Astrocyte of the spinal cord (primary cell): ENCODE data around the gene LDLRAD3.

ENCODE experiments used
- DNase-seq: peaks from one replicate; pipeline ENCODE4 v3.0.0; 2011; ENCODE audit warnings: low read depth, low spot score
- H3K4me3 ChIP-seq: 2 replicates; pipeline ENCODE4 v1.5.1; 2011; ENCODE audit warnings: low read depth, mild to moderate bottlenecking, low read length, moderate library complexity
- in situ Hi-C: cut with HindIII; loops from 2 replicates; pipeline ENCODE4 v1.10.0; 2017; ENCODE audit warnings: low sequenced_read_pairs
- TF ChIP-seq, protein P1 (sequence below): IDR thresholded peaks from 2 replicates; pipeline ENCODE4 v1.5.1; 2012; ENCODE audit warnings: low read depth, mild to moderate bottlenecking, low read length, inconsistent platforms

LDLRAD3 gene

DNA sequence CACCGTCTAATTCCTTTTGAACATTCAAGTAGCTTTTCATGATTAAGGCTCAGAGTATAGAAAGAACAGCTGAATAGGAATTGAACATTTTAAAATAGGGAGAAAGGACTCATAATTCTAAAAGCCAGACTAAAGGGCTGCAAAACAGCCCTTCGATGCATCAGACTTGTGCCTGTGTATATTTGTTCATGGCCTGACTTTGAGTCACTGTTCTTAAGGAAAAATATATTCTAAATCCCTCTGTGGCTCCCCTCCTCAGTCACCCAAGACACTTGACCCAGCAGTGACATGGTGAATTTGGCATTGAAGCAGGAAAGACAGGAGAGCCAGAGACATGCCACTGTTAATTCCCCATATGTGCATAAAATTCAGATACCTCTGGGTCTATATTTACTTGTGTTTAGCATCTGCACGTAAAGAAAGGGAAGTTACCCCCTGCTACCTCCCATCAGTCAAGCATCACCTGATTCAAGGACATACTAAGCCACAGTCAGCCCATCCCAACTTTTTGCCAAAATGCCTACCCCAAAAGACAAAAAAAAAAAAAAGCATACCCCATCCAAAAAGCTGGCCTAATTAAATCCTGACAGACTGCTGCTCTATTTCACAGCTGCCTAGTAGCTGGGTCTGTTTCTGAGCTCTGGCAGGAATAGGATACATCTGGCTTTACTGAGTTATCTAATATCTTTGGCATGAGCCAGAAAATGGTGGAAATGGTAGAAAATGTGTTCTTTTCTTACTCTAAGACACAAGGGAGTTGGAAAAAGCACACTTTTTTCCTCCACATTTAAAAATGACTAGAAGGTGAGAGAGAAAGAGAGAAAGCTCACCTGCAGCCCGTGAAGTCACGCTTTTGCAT lies 251.9 kb downstream of the LDLRAD3 start:
- in situ Hi-C loops, result no loop called here
- DNase-seq, result no peak
- TF ChIP-seq, protein P1, sequence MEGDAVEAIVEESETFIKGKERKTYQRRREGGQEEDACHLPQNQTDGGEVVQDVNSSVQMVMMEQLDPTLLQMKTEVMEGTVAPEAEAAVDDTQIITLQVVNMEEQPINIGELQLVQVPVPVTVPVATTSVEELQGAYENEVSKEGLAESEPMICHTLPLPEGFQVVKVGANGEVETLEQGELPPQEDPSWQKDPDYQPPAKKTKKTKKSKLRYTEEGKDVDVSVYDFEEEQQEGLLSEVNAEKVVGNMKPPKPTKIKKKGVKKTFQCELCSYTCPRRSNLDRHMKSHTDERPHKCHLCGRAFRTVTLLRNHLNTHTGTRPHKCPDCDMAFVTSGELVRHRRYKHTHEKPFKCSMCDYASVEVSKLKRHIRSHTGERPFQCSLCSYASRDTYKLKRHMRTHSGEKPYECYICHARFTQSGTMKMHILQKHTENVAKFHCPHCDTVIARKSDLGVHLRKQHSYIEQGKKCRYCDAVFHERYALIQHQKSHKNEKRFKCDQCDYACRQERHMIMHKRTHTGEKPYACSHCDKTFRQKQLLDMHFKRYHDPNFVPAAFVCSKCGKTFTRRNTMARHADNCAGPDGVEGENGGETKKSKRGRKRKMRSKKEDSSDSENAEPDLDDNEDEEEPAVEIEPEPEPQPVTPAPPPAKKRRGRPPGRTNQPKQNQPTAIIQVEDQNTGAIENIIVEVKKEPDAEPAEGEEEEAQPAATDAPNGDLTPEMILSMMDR, result no peak
- H3K4me3 ChIP-seq, result no peak overlapping the region

DNA sequence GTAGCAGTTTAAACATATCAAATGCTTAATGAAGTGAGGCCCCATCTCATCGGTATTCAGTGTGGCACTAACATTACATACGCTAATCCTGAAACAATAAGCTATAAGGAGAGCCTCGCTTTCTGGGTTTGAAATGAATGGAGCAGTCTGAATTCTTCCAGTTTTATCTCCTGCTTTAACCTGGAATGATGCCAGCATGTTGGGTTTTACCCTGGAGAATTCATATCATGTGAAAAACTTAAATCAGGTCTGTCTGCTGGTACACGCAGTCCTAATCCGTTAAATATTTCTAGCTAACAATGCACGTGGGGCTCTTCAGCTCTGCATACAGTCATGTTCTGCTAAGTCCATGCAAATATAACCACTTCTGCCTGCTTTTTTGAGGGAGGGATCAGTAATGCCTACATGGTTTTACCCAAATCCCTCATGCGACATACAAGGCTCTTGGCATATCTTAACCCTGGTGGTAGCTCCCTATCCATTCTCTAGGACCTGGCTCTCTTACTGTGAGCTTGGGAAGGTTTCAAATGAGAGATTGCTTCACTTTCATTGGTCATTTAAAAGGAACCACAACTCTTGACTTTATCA lies 252.6 kb downstream of the LDLRAD3 start:
- TF ChIP-seq, protein P1, result no peak

DNA sequence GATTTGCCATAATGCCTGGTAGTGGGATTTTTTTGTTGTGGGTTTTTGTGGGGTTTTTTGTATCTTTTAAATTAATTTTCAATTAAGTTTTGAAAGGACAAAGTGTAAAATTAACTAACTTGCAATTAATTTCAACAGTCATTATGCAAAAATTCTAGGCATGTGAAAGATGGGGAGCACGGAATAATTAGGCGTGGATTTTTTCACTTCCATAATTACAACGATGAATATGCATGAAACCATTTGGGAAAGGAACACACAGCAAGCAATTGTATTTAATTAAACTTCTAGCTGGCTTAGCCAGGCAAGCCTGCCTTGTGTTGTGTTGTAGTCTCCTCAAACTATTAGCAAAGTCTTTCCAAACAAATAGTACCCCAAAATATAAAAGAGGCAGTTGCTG lies 257.5 kb downstream of the LDLRAD3 start:
- H3K4me3 ChIP-seq, result no peak overlapping the region
- DNase-seq, result no peak
- in situ Hi-C loops, result no loop called here
- TF ChIP-seq, protein P1, result no peak

More for the DNA sequence above, 252.6 kb downstream of the LDLRAD3 start:
- no peak for DNase-seq
- no peak overlapping the region for H3K4me3 ChIP-seq
- in situ Hi-C loops, result no loop called here

DNA sequence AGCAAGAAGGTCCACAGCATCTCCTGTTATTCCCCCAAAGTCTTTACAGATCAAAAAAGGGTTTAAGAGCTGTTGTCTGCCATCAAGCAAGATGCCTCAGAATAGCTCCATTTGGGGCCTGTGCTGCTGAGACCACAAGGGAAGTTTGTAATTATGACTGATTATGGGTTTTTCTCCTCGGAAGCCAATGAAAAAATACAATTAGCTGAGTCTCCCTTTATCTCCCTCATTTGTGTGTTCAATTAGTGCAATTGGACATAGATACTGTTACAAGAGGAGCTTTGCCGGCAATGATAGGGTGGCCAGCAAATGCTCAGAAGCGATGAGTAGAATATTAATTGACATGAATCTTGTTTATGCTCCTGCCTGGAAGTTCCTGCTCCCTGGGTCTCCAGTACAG lies 261.7 kb downstream of the LDLRAD3 start:
- DNase-seq, result no peak
- in situ Hi-C loops, result no loop called here
- no peak overlapping the region for H3K4me3 ChIP-seq
- TF ChIP-seq, protein P1, result no peak

DNA sequence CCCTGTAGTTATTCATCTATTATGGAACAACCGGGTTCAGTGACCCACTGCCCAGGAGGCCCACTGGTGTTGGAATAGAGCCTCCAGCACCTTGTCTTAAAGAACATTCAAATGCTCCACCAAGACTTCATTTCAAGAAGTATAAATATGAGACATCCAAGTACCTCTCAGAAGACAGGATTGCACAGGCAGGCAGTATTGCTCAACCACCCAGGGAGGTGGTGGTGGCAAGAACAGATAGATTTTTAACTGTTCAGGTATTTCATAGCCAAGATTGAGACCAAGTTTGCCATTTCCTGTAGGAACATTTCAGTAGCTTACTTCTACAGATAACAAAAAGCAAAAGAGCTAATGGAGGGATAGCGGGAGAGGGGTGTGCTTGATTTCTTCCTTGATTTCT lies 266.7 kb downstream of the LDLRAD3 start:
- H3K4me3 ChIP-seq, result no peak overlapping the region
- no peak for DNase-seq
- TF ChIP-seq, protein P1, result no peak
- in situ Hi-C loops, result no loop called here

DNA sequence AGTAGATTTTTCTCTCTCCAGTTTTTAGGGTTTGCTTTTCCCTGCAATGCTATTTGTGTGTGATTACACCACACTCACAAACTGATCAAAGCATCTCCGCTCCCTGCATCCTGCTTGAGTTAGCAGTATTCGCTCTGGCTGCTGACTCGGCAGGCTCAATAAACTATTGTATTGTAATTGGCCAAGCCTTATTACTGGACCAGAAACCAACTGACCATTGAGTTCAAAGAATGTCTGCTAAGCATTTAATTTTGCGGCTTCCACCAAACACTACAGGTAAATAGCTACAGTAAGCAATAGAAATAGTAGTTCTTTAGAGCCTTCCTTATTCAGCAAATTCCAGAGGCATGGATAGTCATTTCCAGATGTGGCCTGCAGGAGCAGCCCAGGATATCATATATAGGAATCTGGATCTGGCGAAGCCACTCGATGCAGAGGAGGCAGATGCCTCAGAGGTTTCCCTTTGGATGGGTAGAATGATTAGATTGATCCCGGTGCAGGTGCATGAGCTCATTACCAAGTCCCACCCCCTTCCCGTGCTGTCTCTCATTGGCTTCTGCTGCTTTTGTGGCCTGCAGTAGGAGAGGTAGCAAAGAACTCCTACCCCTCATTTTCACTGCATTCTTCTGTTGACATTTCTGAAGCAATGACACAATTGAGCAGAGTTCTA lies 268.0 kb downstream of the LDLRAD3 start:
- DNase-seq, result no peak
- no peak overlapping the region for H3K4me3 ChIP-seq
- in situ Hi-C loops, result no loop called here
- TF ChIP-seq, protein P1, result no peak
